COR-L47 (cell line): ENCODE results near the gene FAM171A1.
A peak's percentile ranks its signal among the peaks of the same experiment; 100 is the strongest.
"Not testable (repeated sequence)": the region's sequence is repeated elsewhere in the genome, so short reads cannot be mapped to it uniquely, and the experiment has no call there.

Experiments used
- DNase-seq: peaks from one replicate; lab custom pipeline; 2025; lab: John Stamatoyannopoulos, UW

Gene FAM171A1

GRCh38 chr10:15316871-15317464 is 54.1 kb downstream of the FAM171A1 start:
- DNase-seq = no peak

GRCh38 chr10:15316145-15316544 is 54.9 kb downstream of the FAM171A1 start:
- DNase-seq = peak; percentile 36

- no peak for DNase-seq
Measured at GRCh38 chr10:15315286-15315685, 55.8 kb downstream of the FAM171A1 start.

GRCh38 chr10:15314482-15315045 is 56.5 kb downstream of the FAM171A1 start:
- no peak for DNase-seq

- DNase-seq = no peak
Measured at GRCh38 chr10:15313843-15314242, 57.2 kb downstream of the FAM171A1 start.

GRCh38 chr10:15313047-15313446 is 58.0 kb downstream of the FAM171A1 start:
- no peak for DNase-seq

GRCh38 chr10:15311569-15312280 is 59.4 kb downstream of the FAM171A1 start:
- no peak for DNase-seq

GRCh38 chr10:15310776-15311568 is 60.1 kb downstream of the FAM171A1 start:
- DNase-seq = no peak

- no peak for DNase-seq
Measured at GRCh38 chr10:15309221-15309620, 61.9 kb downstream of the FAM171A1 start.

GRCh38 chr10:15306735-15307280 is 64.3 kb downstream of the FAM171A1 start:
- DNase-seq = no peak

GRCh38 chr10:15305634-15306033 is 65.5 kb downstream of the FAM171A1 start:
- DNase-seq = no peak

- DNase-seq = no peak
Measured at GRCh38 chr10:15305161-15305560, 65.9 kb downstream of the FAM171A1 start.

GRCh38 chr10:15302188-15302956 is 68.7 kb downstream of the FAM171A1 start:
- not testable (repeated sequence) for DNase-seq

- no peak for DNase-seq
Measured at GRCh38 chr10:15300697-15301096, 70.4 kb downstream of the FAM171A1 start.

- DNase-seq = no peak
Measured at GRCh38 chr10:15300145-15300544, 70.9 kb downstream of the FAM171A1 start.

GRCh38 chr10:15296701-15297100 is 74.4 kb downstream of the FAM171A1 start:
- no peak for DNase-seq

GRCh38 chr10:15295537-15296325 is 75.4 kb downstream of the FAM171A1 start:
- DNase-seq = no peak

- DNase-seq = no peak
Measured at GRCh38 chr10:15293862-15294842, 76.9 kb downstream of the FAM171A1 start.

GRCh38 chr10:15290671-15291070 is 80.4 kb downstream of the FAM171A1 start:
- no peak for DNase-seq

GRCh38 chr10:15290150-15290549 is 80.9 kb downstream of the FAM171A1 start:
- DNase-seq = no peak
